Ectodermal cell (in vitro differentiated cells): ENCODE measurements around the gene FAM193B.

Experiments
- H3K27ac ChIP-seq: 2 replicates; pipeline ENCODE4 v1.7.0; 2013; ENCODE audit warnings: mild to moderate bottlenecking, low read depth, low read length; ENCODE audit not compliant: insufficient read depth, poor library complexity, severe bottlenecking
- H3K27me3 ChIP-seq: 2 replicates; pipeline ENCODE4 v1.7.0; 2013; ENCODE audit warnings: mild to moderate bottlenecking, low read length; ENCODE audit not compliant: insufficient read depth, control insufficient read depth, poor library complexity, severe bottlenecking
- H3K36me3 ChIP-seq: one replicate; pipeline ENCODE4 v1.7.0; 2013; ENCODE audit warnings: low read length; ENCODE audit not compliant: control insufficient read depth, insufficient read depth
- H3K4me1 ChIP-seq: one replicate; pipeline ENCODE4 v1.7.0; 2013; ENCODE audit warnings: low read length; ENCODE audit not compliant: control insufficient read depth, insufficient read depth
- H3K4me3 ChIP-seq: 2 replicates; pipeline ENCODE4 v1.7.0; 2013; ENCODE audit warnings: low read depth, low read length, control low read depth; ENCODE audit not compliant: insufficient read depth
- H3K9me3 ChIP-seq: 2 replicates; pipeline ENCODE4 v1.7.0; 2013; ENCODE audit warnings: mild to moderate bottlenecking, low read length, moderate library complexity; ENCODE audit not compliant: control insufficient read depth
- WGBS, 2 experiments: methylation state at CpG; one replicate each; pipeline ENCODE4 v1.1.7; 2013; ENCODE audit warnings: missing lambda C conversion rate in 2 of 2; 5-methylcytosine and 5-hydroxymethylcytosine counted together

The FAM193B gene

DNA sequence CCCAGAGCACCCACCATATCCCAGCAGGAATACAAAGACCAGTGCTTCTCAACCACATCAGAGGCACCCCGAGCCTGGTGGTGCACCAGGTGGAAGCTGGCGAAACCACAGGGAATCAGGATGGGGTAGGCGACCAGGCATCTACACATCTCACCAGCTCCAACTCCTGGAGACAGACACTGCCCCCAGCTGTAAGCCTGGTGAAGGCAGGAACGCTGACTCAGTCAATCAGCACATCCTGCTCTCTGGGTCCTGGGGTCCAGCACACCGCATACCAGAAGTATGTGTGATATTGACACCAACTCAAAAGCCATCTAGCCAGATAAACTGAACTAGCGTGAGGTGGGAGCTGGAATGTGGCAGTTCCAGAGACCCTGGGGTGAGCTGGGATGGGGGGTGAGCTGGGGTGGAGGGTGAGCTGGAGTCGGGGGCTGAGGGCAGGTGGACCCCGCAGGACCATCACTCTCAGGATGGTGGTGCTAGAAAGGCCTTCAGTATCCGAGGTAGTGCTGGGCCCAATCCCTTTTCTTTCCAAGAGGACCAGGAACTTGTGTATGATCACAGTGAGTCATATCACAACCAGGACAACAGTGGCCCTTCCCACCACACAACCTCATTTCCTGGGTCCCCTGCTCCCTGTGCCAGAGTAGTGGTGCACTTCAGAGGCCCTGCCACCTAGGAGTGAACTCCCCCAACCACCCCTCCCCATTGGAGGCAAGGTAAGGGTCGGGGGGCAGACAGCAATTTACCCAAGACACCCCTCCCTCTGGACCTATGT, 83.4 kb downstream of the FAM193B start:
- H3K9me3 ChIP-seq, result no peaks in the 10 kb centered on the region
- peaks cover 24% of the 10 kb centered on the region for H3K36me3 ChIP-seq
- H3K4me1 ChIP-seq, result peaks cover 41% of the 10 kb centered on the region
- whole genome bisulfite sequencing, 2 experiments, result 91 to 94% methylated on average over 10 of the region's 10 CpGs
- no peaks in the 10 kb centered on the region for H3K27me3 ChIP-seq
- peak overlapping the region; percentile 95 for H3K4me3 ChIP-seq
- peak overlapping the region; percentile 89 for H3K27ac ChIP-seq
